Activated CD4-positive, alpha-beta T cell treated with anti-CD3 and anti-CD28 coated beads, Interleukin-2, amount 10 ng/mL, durations not matched to agents 7 days and 5 days (primary cell): ENCODE data around the gene TBC1D22A. TPM values are rescaled to one million over a fixed set of nuclear protein-coding genes. Genes with fewer than 3 reads are reported as not detected.

Experiments used
- CTCF ChIA-PET: fragments of 350-600 bp; sonication (Branson Sonifier 250); formaldehyde crosslinking; loops from one replicate; lab custom pipeline; 2021; ENCODE audit warnings: antibody characterized with exemption; lab: Charles Lee
- POLR2A ChIA-PET: fragments of 350-600 bp; sonication (Branson Sonifier 250); formaldehyde crosslinking; loops from one replicate; lab custom pipeline; 2021; ENCODE audit warnings: antibody characterized with exemption; lab: Charles Lee
- DNase-seq: peaks from one replicate; pipeline ENCODE4 v3.0.0-alpha.2; 2020
- H3K27ac Mint-ChIP-seq: one replicate; pipeline ENCODE4 v1.8.0; 2021; ENCODE audit warnings: mild to moderate bottlenecking, moderate library complexity, mixed read lengths
- H3K27me3 Mint-ChIP-seq: one replicate; pipeline ENCODE4 v1.8.0; 2021; ENCODE audit warnings: mixed read lengths
- H3K36me3 Mint-ChIP-seq: one replicate; pipeline ENCODE4 v1.8.0; 2021; ENCODE audit warnings: low read depth, mixed read lengths
- H3K4me1 Mint-ChIP-seq: one replicate; pipeline ENCODE4 v1.8.0; 2021; ENCODE audit warnings: mixed read lengths
- H3K4me3 Mint-ChIP-seq: one replicate; pipeline ENCODE4 v1.8.0; 2021; ENCODE audit warnings: mild to moderate bottlenecking, moderate library complexity, mixed read lengths
- H3K9me3 Mint-ChIP-seq: one replicate; pipeline ENCODE4 v1.8.0; 2021; ENCODE audit warnings: mixed read lengths
- total RNA-seq, 2 experiments: library from RNA; stranded (reverse); gene quantifications; one replicate each; pipeline ENCODE4 v1.2.3, GENCODE V29; 2021

TBC1D22A gene
- total RNA-seq, 2 experiments from 2014 or later: 34.1 to 39.2 TPM

DNA sequence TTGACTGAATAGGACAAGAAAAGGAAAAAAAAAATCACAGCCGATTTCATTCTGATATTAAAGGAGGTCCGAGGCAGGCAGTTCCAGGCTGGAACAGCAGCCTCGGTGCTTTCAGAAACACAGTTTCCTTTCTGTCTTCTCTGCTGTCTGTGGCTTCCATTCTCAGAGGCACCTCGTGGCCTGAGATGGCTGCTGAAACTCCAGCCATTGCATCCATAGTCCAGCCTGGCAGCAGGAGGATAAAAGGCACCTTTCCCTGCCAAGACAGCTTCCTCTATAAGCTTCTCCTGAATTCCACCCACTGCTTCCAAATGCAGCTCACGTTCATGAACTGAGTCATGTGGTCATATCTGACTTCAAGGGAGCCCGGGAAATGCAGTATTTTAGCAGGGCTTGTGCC lies 390.5 kb downstream of the TBC1D22A start:
- ChIA-PET POLR2A (no interaction called here), CTCF (no interaction called here)
- no peak overlapping the region for H3K4me3 Mint-ChIP-seq
- H3K36me3 Mint-ChIP-seq: no peaks in the 10 kb centered on the region
- DNase-seq: no peak
- H3K27me3 Mint-ChIP-seq: no peaks in the 10 kb centered on the region
- no peaks in the 10 kb centered on the region for H3K9me3 Mint-ChIP-seq
- no peak overlapping the region for H3K27ac Mint-ChIP-seq
- H3K4me1 Mint-ChIP-seq: no peaks in the 10 kb centered on the region

GRCh38 chr22:47153854-47154525 lies 391.5 kb downstream of the TBC1D22A start:
- Mint-ChIP-seq H3K27me3 (no peaks in the 10 kb centered on the region), H3K9me3 (no peaks in the 10 kb centered on the region), H3K4me1 (no peaks in the 10 kb centered on the region), H3K36me3 (no peaks in the 10 kb centered on the region), H3K27ac (no peak overlapping the region), H3K4me3 (no peak overlapping the region)
- POLR2A ChIA-PET: no interaction called here
- DNase-seq: no peak
- CTCF ChIA-PET: interaction anchor here (0.9 kb wide), 1 partner anchor 189 kb away, joined by 3 read pairs; no protein-coding TSS in a partner anchor

DNA sequence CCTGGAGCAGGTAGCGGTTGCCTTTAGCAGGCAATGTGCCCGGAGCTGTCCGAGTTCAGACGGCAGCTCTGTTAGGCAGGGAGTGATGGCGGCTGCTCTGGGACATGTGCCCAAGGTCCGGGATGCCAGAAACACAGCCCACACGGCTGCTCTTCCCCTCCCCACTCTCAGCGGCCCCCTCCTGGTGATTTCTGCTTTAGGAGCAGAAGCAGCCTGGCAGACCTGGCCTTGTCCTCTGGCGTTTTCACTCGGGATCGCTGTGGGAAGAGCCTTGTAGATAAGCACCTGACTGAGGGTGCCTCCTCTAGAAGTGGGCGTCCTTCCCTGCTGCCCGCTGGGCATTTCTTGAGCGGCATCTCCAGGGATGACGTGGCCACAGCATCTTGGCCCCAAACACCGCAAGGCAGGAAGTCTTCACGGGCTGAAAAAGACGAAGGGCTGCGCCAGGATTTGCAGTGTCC lies 392.2 kb downstream of the TBC1D22A start:
- H3K36me3 Mint-ChIP-seq: no peaks in the 10 kb centered on the region
- H3K27me3 Mint-ChIP-seq: no peaks in the 10 kb centered on the region
- no peak overlapping the region for H3K4me3 Mint-ChIP-seq
- no peaks in the 10 kb centered on the region for H3K9me3 Mint-ChIP-seq
- no peaks in the 10 kb centered on the region for H3K4me1 Mint-ChIP-seq
- CTCF ChIA-PET: no interaction called here
- H3K27ac Mint-ChIP-seq: no peak overlapping the region
- DNase-seq: no peak
- POLR2A ChIA-PET: no interaction called here

DNA sequence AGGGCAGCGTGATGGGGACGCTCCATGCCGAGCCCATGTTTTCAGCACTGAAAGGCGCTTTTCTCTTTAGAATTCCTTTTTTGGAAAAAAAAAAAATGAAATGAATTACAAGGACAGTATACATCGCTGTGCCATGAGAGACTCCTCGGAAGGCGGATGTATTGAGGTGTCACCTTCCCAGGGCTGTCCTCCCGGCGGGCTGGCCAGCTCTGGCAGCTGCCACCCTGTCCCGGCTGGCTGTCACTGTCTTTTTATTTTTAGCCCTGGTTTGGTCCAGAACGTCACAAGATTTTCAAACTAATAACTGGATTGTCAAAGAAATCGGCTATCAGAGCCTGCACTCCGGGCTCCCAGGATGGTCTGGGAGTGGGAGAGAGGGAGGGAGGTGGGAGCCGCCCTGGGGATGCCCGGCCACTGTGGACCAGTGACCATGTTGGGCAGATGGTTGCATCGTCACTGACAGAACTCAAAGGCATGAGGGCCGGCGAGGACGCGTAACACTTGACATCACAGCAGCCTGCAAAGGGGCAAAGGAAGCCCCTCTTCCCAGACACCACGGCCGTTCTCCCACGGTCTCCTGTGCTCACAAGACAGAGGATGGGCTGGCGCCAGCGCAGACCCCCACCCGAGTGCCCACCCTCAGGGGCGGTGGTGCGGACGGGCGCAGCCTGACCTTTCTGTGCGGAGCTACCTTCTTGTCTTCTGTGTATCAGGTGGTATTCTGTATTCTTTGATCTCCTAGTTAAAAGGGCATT lies 392.9 kb downstream of the TBC1D22A start:
- no peaks in the 10 kb centered on the region for H3K9me3 Mint-ChIP-seq
- H3K27me3 Mint-ChIP-seq: no peaks in the 10 kb centered on the region
- no peaks in the 10 kb centered on the region for H3K36me3 Mint-ChIP-seq
- no peak overlapping the region for H3K27ac Mint-ChIP-seq
- H3K4me3 Mint-ChIP-seq: no peak overlapping the region
- no peaks in the 10 kb centered on the region for H3K4me1 Mint-ChIP-seq
- no peak for DNase-seq
- ChIA-PET CTCF (no interaction called here), POLR2A (no interaction called here)

DNA sequence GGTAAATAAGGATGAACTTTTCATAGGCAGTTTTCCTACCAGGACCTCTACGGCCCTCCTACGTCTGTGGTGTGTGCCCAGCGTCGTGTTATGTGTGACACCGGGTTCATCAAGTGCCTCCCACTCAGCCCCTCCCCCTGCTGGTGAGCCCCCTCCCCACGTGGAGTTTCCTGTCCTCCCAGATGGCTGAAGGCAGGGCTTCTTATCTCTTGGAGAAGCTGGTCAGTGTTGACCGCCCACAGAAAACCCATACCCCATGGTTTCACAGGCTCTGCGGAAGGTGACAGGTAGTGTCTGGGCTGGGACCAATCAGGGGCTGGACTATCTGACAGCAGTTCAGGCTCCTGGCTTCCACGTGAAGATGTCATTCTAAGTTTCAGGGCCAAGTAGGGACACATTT lies 393.5 kb downstream of the TBC1D22A start:
- no peaks in the 10 kb centered on the region for H3K4me1 Mint-ChIP-seq
- CTCF ChIA-PET: no interaction called here
- no peaks in the 10 kb centered on the region for H3K27me3 Mint-ChIP-seq
- H3K4me3 Mint-ChIP-seq: no peak overlapping the region
- no peaks in the 10 kb centered on the region for H3K9me3 Mint-ChIP-seq
- POLR2A ChIA-PET: no interaction called here
- H3K27ac Mint-ChIP-seq: no peak overlapping the region
- no peak for DNase-seq
- no peaks in the 10 kb centered on the region for H3K36me3 Mint-ChIP-seq

DNA sequence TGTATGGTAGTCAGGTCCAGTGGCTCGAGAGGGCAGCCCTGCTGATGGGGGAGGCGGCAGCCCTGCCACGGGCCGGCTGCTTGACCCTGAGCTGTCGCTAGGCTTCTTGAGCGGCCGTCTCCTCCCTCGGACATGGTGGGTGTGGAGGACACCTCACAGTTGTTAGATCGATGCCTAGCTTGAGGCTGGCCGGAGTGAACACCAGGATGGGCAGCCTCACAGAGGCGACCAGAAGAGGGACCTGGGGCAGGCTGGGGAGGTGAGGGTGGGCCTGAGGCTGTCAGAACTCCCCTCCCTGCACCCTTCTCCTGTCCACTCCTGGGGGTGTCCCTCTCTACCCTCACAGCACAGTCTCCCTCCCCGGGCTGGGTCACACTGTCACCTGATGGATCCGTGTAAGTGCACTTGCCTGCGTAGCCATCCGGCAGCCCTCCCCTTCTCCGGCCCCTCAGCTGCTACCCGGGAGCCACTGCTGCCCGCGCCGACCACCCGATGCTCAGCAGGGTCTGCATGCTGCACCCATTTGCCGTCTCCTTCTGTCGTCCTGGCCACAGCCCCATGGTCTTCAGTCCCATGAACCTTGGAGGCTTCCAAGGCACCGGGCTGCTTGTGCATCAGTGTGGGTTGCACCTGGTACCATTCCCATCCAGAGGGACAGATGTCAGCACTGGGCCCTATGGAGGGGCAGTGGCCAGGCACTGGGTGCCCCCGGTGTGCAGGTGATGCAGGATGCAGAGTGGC lies 394.1 kb downstream of the TBC1D22A start:
- Mint-ChIP-seq H3K4me3 (no peak overlapping the region), H3K9me3 (no peaks in the 10 kb centered on the region), H3K27ac (no peak overlapping the region), H3K4me1 (no peaks in the 10 kb centered on the region), H3K36me3 (no peaks in the 10 kb centered on the region), H3K27me3 (no peaks in the 10 kb centered on the region)
- no peak for DNase-seq
- POLR2A ChIA-PET: no interaction called here
- CTCF ChIA-PET: no interaction called here

DNA sequence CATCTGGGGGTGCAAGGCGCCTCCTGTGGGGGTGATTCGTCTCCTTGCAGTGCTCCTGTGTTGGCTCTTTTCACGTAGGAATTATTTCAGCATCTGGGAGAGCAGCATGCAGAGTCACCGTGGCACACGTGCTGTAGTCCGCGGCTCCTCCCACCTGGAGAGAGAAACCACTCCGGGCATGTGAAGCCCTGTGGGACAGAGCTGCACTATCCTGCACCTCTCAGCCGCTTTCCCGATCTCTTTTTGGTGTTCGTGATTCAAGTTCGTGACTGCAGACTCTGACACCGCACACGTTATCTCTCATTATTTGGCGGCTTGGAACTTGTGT lies 394.6 kb downstream of the TBC1D22A start:
- ChIA-PET POLR2A (no interaction called here), CTCF (no interaction called here)
- H3K9me3 Mint-ChIP-seq: no peaks in the 10 kb centered on the region
- H3K4me1 Mint-ChIP-seq: no peaks in the 10 kb centered on the region
- no peak for DNase-seq
- no peak overlapping the region for H3K4me3 Mint-ChIP-seq
- H3K27me3 Mint-ChIP-seq: no peaks in the 10 kb centered on the region
- H3K27ac Mint-ChIP-seq: no peak overlapping the region
- H3K36me3 Mint-ChIP-seq: no peaks in the 10 kb centered on the region

GRCh38 chr22:47157486-47158270 lies 395.2 kb downstream of the TBC1D22A start:
- POLR2A ChIA-PET: no interaction called here
- DNase-seq: no peak
- H3K36me3 Mint-ChIP-seq: no peaks in the 10 kb centered on the region
- H3K4me1 Mint-ChIP-seq: no peaks in the 10 kb centered on the region
- H3K27me3 Mint-ChIP-seq: no peaks in the 10 kb centered on the region
- CTCF ChIA-PET: no interaction called here
- H3K9me3 Mint-ChIP-seq: no peaks in the 10 kb centered on the region
- H3K4me3 Mint-ChIP-seq: no peak overlapping the region
- no peak overlapping the region for H3K27ac Mint-ChIP-seq

- POLR2A ChIA-PET: no interaction called here
- no peak overlapping the region for H3K4me3 Mint-ChIP-seq
- no peaks in the 10 kb centered on the region for H3K9me3 Mint-ChIP-seq
- no peak for DNase-seq
- CTCF ChIA-PET: no interaction called here
- no peaks in the 10 kb centered on the region for H3K27me3 Mint-ChIP-seq
- no peaks in the 10 kb centered on the region for H3K36me3 Mint-ChIP-seq
- no peaks in the 10 kb centered on the region for H3K4me1 Mint-ChIP-seq
- no peak overlapping the region for H3K27ac Mint-ChIP-seq
These were observed 396.0 kb downstream of the TBC1D22A start for GRCh38 chr22:47158457-47158856.

DNA sequence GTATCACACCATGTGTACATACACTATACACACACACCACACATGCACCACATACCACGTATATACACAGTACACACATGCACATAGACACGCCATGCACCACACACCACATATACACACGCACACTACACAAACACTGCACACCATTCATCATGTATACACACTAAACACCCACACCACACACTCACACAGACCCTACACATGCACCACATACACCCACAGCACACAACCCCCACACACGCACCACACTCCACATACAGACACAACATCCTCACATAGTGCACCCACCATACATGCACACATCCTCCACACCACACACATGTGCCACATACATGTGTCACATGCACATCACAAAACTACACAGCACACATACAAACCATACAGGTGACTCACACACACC lies 397.1 kb downstream of the TBC1D22A start:
- CTCF ChIA-PET: no interaction called here
- no peaks in the 10 kb centered on the region for H3K9me3 Mint-ChIP-seq
- no peak for DNase-seq
- H3K4me3 Mint-ChIP-seq: no peak overlapping the region
- H3K27me3 Mint-ChIP-seq: no peaks in the 10 kb centered on the region
- POLR2A ChIA-PET: no interaction called here
- no peak overlapping the region for H3K27ac Mint-ChIP-seq
- no peaks in the 10 kb centered on the region for H3K4me1 Mint-ChIP-seq
- H3K36me3 Mint-ChIP-seq: no peaks in the 10 kb centered on the region

GRCh38 chr22:47160141-47160541 lies 397.7 kb downstream of the TBC1D22A start:
- POLR2A ChIA-PET: no interaction called here
- H3K9me3 Mint-ChIP-seq: no peaks in the 10 kb centered on the region
- CTCF ChIA-PET: no interaction called here
- no peaks in the 10 kb centered on the region for H3K36me3 Mint-ChIP-seq
- no peak overlapping the region for H3K27ac Mint-ChIP-seq
- H3K27me3 Mint-ChIP-seq: no peaks in the 10 kb centered on the region
- DNase-seq: no peak
- H3K4me1 Mint-ChIP-seq: no peaks in the 10 kb centered on the region
- H3K4me3 Mint-ChIP-seq: no peak overlapping the region

- Mint-ChIP-seq H3K9me3 (no peaks in the 10 kb centered on the region), H3K36me3 (no peaks in the 10 kb centered on the region), H3K27me3 (no peaks in the 10 kb centered on the region), H3K4me1 (no peaks in the 10 kb centered on the region), H3K27ac (no peak overlapping the region), H3K4me3 (no peak overlapping the region)
- POLR2A ChIA-PET: no interaction called here
- no peak for DNase-seq
- CTCF ChIA-PET: no interaction called here
These were observed 398.5 kb downstream of the TBC1D22A start for GRCh38 chr22:47160781-47161520.
